ENCODE measurements around the gene USP44. TPM values are rescaled to one million over a fixed set of nuclear protein-coding genes. Genes with fewer than 3 reads are reported as not detected.

Gene USP44
- total and polyA plus RNA-seq, 2 donors (not counting 3 experiments of a cell fraction or from before 2014, with no cell fraction given): 0.91 to 3.1 TPM

- ChIA-PET POLR2A (interaction anchor here (0.6 to 1.3 kb wide), 9 partner anchors 10 to 553 kb away, joined by 3 to 7 read pairs (median 3); partner anchors contain the start of genes FGD6, NDUFA12, NR2C1 and VEZT), CTCF (interaction anchor here (0.8 to 2.4 kb wide), 6 partner anchors 9 to 137 kb away, joined by 3 to 13 read pairs (median 3); no protein-coding TSS in a partner anchor)
- Histone ChIP-seq H3K27me3 (ENCODE audit: control insufficient read depth in 2 of 2, insufficient read depth in 2 of 2, low read length in 2 of 2) (no peaks in the 10 kb centered on the region), H3K4me3 (replicated peaks in 1 of 3; ENCODE audit: insufficient read depth in 1 of 3, low read depth in 1 of 3, low read length in 3 of 3) (peak overlapping the region; percentile 56 to 82 (median 62)), H3K27ac (ENCODE audit: insufficient read depth, low read depth, low read length) (peak overlapping the region; percentile 87), H2AFZ (ENCODE audit: low read depth, low read length) (peak overlapping the region; percentile 82), H3K4me2 (ENCODE audit: insufficient read depth, low read length) (peak overlapping the region; percentile 100), H3K9ac (replicated peaks; ENCODE audit: extremely low read depth, insufficient read depth, low read length) (peak overlapping the region; percentile 97), H3K9me3 (replicated peaks; ENCODE audit: control insufficient read depth, insufficient read depth, low read length) (no peaks in the 10 kb centered on the region), H3K79me2 (ENCODE audit: control insufficient read depth, insufficient read depth, low read length) (peaks cover 44% of the 10 kb centered on the region), H4K20me1 (replicated peaks; ENCODE audit: control insufficient read depth, extremely low read depth, insufficient read depth, low read length) (no peaks in the 10 kb centered on the region), H3K36me3 (ENCODE audit: control insufficient read depth in 2 of 2, extremely low read depth in 1 of 2, insufficient read depth in 2 of 2, low read length in 2 of 2) (peaks cover 3 to 9% of the 10 kb centered on the region in 2 experiments), H3K4me1 (ENCODE audit: control insufficient read depth, extremely low read depth, insufficient read depth, low read length) (peaks cover 18% of the 10 kb centered on the region), H3K9me1 (replicated peaks; ENCODE audit: control insufficient read depth, extremely low read depth, insufficient read depth, low read length) (no peaks in the 10 kb centered on the region)
- DNase-seq (ENCODE audit: low read depth, low spot score) (peak; percentile 77), FAIRE-seq (peak; percentile 65)
- TF ChIP-seq GATA2 (IDR thresholded peaks at IDR 0.05; ENCODE audit: insufficient read depth, insufficient read length, low read depth, low read length) (peak; percentile 29), POLR2AphosphoS5 (IDR thresholded peaks at IDR 0.05; ENCODE audit: insufficient read depth, low read depth, low read length) (no peak), CTCF (IDR thresholded peaks at IDR 0.05; ENCODE audit: extremely low read depth in 1 of 2, insufficient read depth in 1 of 2, low read depth in 1 of 2, low read length in 2 of 2) (no peak), POLR2A (IDR thresholded peaks at IDR 0.05; ENCODE audit: low read depth, low read length) (no peak), MYC (IDR thresholded peaks at IDR 0.05; ENCODE audit: low read depth, low read length) (no peak), EZH2 (IDR thresholded peaks at IDR 0.05; ENCODE audit: borderline replicate concordance, low read depth, low read length, severe bottlenecking) (no peak), JUN (IDR thresholded peaks at IDR 0.05; ENCODE audit: borderline replicate concordance, insufficient read depth, insufficient read length, low read depth) (no peak)
- TF ChIP-seq, protein P1, sequence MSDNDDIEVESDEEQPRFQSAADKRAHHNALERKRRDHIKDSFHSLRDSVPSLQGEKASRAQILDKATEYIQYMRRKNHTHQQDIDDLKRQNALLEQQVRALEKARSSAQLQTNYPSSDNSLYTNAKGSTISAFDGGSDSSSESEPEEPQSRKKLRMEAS (IDR thresholded peaks at IDR 0.05; ENCODE audit: insufficient read depth, insufficient read length): no peak
- intact Hi-C loops (cut with micrococcal nuclease) (loop anchor here (2.0 to 5.0 kb wide), 2 partner anchors 115 to 371 kb away; no protein-coding TSS in a partner anchor), dilution Hi-C loops (cut with MboI; ENCODE audit: extremely low pct_ligation_motif_present, low sequenced_read_pairs) (no loop called here)
- TSS peak; percentile 95 for BruUV-seq (replicated peaks)
These were observed 77.9 kb downstream of the USP44 start for GRCh38 chr12:95473231-95473883.

Data from endothelial cell of umbilical vein (primary cell).